GM19043 (cell line): ENCODE data around the gene MMP21.

ENCODE experiments used
- ATAC-seq: cut with Tn5 transposase; IDR thresholded peaks from one replicate; pipeline ENCODE4 v1.9.1; 2021; ENCODE audit warnings: low read depth; ENCODE audit not compliant: unreplicated experiment

The MMP21 gene, protein sequence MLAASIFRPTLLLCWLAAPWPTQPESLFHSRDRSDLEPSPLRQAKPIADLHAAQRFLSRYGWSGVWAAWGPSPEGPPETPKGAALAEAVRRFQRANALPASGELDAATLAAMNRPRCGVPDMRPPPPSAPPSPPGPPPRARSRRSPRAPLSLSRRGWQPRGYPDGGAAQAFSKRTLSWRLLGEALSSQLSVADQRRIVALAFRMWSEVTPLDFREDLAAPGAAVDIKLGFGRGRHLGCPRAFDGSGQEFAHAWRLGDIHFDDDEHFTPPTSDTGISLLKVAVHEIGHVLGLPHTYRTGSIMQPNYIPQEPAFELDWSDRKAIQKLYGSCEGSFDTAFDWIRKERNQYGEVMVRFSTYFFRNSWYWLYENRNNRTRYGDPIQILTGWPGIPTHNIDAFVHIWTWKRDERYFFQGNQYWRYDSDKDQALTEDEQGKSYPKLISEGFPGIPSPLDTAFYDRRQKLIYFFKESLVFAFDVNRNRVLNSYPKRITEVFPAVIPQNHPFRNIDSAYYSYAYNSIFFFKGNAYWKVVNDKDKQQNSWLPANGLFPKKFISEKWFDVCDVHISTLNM

DNA sequence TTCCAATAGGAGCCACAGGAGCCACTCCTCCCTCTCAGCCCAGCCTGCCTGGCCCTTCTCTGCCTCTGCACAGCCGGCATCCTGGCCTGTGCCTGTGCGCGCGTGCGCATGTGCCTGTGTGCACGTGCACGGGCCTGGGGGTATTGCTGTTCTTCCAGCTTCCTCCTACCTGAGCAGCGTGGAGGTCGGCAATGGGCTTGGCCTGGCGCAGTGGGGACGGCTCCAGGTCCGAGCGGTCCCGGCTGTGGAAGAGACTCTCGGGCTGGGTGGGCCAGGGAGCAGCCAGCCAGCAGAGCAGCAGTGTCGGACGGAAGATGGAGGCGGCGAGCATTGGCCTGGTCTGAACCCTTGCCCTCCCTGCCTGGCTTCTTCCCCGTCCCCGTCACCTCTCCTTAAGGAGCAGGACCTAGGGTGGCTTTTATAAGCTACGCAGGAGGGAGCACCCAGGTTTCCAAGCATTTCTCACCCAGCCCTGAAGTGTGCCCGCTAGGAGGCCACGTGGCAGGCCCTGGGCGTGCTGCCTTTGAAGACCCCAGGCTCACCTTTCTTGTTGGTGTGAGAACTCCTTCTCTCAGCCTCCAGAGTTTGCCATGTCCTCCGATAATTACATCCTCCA lies at the start of gene MMP21:
TSS of gene MMP21 (minus strand) at position 331 of the 616 bp plus-strand sequence. CDS start at position 331, 0 bp downstream.
- ATAC-seq, result no peak

DNA sequence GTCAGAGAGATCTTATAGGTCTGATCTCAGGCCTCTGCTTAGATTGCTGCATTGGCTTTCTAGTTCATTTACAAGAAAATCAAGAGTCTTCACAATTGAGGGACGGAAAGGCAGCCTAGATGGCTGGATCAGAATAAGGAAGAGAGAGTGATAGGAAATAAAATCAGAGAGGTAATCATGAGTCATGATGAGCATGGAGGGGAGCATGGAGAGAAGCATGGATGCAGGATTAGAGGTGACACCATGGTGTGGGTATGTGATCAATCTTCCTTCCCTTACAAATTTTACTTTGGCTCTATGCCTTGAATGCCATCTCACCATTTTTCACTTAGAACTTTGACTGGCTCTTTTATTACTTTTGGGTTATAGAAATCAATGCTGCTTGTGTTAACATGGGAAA lies 49.1 kb upstream of the MMP21 start:
- ATAC-seq, result no peak

DNA sequence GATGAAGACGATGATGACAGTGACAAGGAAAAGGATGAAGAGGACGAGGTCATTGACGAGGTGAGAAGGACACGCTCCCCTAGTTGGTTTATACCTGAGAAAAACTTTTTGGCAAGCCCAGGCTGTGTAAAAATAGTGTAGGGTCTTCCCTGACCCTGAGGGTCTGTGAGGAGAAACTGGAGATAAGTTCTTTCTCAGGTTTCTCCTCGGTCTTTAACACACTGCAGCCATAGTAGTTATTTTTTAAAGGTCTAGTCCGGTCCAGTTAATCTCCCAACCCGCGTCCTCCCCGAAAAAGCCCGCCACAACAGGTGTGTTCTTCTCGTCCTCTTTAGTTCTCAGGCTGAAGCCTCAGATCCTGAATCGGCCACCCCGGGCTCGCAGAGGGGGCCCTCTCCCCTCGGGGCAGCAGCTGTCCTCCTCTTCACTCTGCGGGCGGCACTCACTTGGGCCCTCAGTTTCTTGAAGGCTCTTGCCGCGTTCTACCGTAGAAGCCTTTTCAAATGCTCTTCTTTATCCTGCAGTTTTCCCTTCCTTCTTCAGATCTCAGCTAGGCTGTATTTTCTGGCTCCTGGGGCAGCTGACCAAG lies 48.1 kb upstream of the MMP21 start:
- ATAC-seq, result no peak

DNA sequence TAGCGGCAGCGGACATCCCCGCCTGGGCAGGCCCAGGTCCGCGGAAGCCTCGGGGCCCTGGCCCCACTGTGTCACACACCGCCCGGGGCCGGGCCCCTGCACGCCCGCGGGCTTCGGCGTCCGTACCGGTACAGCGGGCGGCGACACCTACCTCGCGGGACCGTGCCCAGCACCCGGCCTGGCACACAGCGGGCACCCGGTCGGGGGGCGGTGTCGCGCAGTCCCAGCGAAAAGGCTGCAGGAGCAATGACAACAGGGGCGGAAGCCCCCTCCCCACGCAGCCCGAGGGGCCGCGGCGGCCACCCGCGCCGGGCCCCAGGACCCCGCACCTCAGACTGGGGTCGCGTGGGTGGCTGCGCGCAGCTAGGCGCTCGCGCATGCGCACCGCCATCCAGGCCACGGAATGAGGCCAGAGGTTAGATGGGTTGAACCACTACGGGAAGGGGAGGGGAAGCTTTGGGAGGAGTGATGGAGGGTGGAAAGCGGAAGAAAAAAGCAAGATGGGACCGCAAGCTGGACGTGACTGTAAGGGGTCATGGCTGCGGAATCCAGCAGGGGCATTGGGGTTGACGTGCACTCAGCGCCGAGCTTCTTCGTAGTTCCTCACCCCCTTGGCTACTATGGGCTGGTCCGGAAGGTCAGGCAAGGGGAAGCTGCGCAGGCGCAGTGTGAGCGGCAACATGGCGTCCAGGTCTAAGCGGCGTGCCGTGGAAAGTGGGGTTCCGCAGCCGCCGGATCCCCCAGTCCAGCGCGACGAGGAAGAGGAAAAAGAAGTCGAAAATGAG lies 47.4 kb upstream of the MMP21 start, which contains the start of the genes BCCIP and UROS:
TSS of gene BCCIP (plus strand) at position 669 of the 785 bp plus-strand sequence. CDS start at position 681, 12 bp downstream.
TSS of gene UROS (minus strand) at position 381 of the 785 bp plus-strand sequence. CDS start 6,759 bp downstream, outside the sequence.
- ATAC-seq, result peak; percentile 71

DNA sequence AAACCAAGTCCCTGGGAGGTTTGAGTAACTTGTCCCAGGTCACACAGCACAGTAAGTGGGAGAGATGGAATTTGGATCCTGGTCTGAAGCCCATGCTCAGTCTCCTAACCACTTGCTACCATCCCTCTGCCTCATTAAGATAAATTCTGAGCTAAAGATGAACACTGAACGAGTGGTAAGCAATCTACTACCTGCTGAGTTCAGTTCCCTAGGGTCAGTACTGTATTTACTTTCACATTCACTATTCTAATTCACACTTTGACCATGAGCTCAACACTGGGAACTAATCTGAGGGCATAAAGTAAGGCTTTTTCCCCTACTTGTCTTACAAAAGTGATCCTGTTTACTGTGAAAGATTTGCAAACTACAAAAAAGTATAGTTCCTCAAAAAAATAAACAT lies 45.1 kb upstream of the MMP21 start:
- peak; percentile 67 for ATAC-seq

DNA sequence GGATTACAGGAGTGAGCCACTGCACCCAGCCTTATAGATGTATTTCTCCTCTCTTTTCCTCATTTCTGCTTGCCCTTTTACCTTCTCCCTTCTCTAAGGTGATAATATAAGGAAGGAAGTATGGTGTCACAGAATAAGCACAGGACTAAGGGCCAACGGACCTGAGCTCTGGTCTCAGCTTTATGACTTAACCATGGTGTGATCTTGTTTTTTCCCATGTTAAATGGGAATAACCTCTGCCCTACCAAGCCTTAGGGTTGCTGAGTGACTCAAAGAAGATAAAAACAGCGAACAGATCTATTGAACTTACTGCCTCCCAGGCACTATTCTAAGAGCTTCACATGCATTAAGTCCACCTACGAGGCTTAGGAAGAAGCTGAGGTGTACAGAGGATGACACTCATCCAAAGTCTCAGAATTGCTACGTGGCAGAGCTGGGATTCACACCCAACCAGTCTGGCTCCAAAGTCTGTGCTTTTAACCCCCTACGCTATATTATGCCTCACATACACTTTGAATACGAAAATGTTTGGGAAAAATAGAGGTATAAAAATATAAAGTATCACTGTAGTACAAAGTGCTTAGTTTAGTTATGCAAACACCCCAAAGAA lies 41.8 kb upstream of the MMP21 start:
- ATAC-seq, result no peak

DNA sequence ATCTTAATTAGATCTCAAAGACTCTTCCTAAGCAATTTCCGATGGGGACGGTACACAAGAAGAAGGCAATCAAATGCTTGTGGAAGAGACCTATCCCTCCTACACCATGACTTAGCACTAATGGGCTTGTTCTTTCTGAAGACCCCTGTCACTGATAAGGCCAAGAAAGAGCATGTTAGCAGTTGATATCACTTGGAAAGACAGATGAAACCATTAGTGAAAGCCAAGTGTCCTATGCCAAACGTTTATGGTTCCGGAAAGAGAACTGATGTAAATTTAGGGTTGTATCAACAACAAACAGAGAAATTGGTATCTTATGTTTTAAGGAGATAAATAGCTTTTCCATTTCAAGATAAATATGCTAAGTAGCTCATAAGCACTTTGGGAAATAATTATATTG lies 40.9 kb upstream of the MMP21 start:
- ATAC-seq, result no peak

DNA sequence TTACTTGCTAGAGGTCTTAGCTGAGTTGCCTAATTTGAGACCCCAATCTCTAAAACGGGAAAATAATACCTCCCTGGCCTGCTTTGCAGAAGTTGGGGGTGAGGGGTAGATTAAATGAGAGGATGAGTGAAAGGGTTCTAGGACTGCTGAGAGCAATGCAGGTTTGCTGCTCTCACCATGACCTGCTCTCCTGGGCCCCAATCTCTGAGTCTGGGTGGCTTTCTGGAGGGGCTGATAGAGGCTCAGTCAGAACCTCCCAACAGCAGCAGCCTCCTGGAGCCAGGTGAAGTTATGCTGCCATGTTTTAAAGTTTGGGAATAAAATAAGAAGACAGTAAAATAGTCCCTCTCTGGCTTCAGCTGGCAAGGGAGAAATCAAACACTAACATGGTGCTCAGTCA lies 40.1 kb upstream of the MMP21 start:
- no peak for ATAC-seq

DNA sequence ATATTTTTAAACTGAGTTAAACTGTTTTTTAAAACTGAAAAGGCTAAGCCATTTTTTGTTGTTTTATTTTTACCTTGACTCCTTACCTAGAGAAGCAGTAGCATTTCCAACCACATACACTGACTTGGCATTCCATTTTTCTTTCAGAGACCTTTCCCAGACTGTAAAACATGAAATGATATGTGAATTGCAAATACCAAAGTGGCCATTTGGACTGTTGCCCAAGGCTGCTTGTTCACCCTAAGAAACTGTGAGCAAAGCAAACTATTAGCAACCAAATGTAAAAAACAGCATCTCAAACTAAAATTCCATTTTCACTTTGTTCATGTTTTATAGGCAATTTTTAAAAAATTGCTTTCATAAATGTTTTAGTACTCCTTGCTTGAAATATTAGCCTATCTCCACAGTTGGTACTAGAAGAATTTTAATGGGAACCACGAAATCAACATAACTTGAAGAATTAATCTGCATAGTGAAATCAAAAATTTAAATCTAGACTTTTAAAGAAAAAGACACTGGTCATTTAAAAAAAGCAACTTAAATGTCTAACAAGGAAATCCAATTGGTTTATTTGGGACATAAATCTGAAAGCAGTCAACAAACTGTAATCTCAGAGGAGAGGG lies 36.6 kb upstream of the MMP21 start:
- no peak for ATAC-seq

DNA sequence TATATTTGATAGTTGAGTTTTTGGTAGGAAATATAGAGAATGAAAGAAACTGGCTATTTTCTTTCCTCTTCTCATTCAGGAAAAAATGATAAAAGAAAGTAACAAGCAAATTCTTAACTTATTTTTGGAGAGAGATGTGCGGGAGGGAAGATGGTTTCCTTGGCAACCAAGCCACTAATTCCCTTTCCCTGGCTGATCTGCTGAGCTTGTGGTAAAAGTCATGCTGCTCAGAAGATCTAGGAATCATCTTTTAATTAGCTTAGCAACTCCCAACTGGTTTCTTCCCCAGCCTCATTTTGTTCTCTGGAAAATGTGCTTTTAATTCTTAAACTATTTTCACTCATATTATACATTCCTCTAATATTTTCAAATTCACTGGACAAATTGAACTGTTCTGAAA lies 35.6 kb upstream of the MMP21 start:
- ATAC-seq, result no peak

DNA sequence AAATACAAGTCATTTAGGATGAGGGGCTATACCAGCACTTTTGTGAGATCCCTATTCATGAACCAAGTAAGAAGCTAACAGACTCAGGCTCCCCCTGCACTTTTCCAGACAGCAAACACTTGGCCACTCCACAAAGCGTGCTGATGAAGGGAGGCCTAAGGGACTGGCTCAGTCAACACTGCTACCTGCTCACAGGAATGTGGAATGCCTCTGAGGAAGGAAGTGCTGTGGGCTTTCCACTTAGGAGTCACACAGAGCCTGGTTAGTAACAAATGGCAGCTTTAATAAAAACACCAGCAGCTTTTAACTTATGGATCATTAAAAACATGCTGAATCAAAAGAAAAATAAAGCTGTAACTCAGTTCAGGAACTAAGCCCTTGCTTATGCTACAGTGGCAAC lies 32.4 kb upstream of the MMP21 start:
- ATAC-seq, result no peak

DNA sequence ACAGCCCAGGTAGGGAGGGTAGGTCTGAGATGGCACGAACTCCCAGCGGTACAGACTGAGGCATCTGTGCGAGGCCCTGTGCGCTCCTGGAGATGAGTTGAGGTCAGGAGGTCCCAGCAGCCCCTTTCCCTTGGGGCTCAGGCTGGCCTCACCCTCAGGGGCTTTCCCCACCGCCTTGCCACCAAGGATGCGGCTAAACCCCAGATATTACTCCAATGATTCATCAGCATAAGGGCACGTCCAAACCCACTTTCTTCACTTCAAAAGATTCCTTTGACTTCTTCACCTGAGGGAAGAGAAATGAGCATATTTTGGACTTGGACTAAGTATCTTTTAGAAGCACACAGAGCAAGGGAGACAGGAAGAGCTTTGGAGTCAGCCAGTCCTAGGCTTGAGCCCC lies 27.1 kb upstream of the MMP21 start:
- no peak for ATAC-seq

DNA sequence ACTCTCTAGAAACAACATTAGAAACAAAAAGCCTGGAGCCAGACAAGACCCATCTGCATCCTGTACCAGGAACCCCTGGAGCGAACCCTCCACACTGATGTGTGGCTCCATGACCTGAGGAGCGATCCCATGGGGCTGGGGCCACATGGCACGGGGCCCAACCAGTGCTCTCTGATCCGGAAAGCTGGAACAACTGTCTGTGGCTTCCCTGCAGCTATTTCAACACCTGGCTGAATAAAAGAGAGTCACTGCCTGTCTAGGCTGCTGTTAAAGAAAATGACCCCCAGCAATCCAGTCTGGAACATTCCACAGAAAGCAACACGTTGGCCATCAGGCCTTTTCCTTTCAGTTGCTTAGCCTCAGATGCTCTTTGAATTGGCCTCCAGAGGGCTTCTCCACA lies 26.5 kb upstream of the MMP21 start:
- ATAC-seq, result no peak

DNA sequence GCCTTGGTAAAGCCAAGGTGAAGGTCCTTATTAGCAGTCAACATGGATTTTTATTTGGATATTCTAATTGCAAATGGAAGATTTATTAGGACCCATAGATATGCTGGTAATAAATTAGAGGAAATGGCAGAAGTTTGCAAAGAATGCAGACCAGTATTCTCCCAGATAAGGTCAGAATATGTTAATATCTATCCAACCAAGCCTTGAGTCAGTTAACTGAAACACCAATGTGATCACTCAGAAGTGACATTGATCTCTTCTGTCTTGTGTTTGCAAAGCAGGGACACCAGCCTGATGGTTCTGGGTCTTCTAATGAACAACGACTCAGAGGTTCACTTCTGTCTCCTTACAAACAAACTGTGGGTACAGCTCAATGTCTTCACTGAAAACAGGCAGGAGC lies 26.0 kb upstream of the MMP21 start:
- ATAC-seq, result no peak

DNA sequence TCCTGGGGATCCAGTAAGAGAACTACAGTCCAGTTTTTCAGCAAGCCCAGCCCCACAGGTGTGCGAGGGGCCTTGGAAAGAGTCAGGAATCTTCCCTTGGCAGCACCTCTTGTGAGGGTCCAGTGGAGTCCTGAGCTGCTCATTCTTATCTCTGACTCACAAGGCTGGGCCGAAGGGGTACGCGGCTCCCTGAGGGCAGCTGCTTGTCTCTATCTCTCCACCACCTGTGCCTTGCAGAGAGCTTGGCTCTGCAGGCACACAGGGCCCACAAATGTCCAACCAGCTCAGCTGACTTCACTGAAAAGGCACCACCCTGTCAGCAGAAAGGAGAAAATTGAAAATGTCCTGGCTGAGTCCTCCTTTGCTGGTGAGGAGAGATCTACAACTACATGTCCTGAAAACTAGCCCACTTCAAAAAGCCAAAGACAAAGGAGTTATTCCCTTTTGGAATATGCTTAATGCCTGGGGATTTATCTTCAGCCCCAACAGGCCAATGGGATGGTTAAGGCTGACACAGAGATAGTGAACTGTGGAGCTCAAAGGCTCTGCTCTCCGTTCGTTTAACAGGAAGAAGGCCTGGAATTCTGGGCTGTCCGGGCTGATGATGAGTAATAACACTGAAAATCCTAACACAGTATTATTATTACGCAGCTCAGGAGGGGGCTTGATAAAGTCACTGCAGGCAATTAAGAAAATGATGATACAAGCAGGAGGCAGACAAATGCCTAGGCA lies 24.0 kb upstream of the MMP21 start:
- ATAC-seq, result no peak

DNA sequence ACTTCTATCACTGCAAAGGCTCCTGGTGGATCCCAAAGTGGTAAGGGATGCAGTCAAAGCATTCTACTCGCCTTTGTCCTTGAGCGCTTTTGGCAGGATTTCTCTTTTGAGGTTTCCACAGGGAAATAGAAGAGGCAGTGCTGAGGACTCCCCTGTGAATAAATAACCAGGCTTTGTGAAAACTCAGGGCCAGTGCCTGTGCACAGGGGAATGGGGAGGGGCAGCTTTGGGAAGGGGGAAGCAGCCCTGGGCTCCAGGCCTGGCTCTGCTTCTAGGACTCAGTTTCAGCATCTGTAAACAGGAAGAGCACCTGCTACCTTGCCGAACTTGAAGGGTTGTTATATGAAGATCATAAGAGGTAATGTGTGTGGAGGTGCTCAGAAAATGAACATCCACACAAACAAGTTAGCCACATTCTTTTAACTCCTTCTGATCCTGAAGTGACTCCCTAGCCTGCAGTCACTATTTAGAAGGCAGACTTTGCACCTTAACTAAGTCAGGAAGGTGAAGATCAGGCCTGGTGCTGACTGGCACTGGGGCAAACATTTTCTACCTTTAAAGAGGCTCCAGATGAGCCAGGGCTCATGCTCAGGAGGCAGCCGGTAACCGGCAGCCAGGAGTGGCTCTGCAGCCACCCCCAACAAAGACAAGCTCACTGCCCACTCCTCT lies 22.5 kb upstream of the MMP21 start:
- no peak for ATAC-seq

DNA sequence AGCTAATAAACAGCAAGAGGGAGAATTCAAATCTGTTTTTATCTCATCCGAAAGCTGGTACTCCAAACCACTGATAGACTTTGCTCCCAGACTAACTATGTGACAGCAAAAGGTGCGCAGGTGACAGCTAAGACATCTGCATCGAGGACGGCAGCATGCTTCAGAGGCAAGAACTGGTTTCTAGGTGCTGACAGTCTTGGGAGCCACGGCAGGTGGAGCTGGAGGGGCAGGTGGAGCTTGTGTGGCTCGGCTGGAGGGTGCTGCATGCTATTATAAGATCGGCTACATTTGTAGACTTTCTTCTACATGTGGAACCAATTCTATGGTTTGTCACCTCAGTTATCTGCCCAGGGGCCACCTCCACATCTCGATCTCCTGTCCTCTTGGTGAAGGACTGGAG lies 21.8 kb upstream of the MMP21 start:
- ATAC-seq, result no peak

DNA sequence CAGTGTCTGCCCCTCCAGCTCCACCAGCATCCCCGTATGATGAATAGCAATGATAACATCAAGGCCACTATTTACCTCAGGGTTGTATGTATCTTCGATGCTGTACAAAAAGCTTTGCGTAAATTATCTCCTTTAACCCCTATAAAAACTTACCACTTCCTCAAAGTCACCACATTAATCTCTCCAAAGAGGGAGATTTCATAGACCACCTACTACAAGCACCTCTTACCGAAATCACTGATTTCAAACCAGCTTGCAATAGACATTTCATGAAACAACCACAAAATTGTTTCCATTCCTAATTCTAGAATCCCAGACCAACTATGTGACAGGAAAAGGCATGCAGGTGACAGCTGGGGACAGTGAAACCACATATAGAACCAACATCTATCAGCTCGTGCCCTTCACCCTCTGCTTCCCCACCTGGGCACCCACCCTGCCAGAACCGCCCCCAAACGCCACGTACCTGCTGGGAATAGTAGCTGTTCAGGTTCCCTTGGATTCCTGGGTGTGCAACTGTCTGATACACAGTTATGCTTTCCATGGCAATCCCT lies 20.1 kb upstream of the MMP21 start:
- ATAC-seq, result no peak
